Keratinocyte (primary cell): ENCODE results near the gene OR5A1.

Experiments
- EZH2 ChIP-seq: IDR thresholded peaks from one replicate; pipeline ENCODE4 v1.6.1; 2012; ENCODE audit warnings: inconsistent platforms, mild to moderate bottlenecking, low read length, moderate library complexity
- TF ChIP-seq, protein P1 (sequence below), 3 experiments: IDR thresholded peaks in 1 of 3; conservative IDR thresholded peaks in 1 of 3; optimal IDR thresholded peaks in 1 of 3; 2 replicates in 2 of 3; 3 replicates in 1 of 3; pipeline versions ENCODE3 to v1.5.1; 2011; ENCODE audit warnings: low read length in 3 of 3, mild to moderate bottlenecking in 3 of 3, moderate library complexity in 2 of 3, control low read depth in 1 of 3, inconsistent platforms in 1 of 3; ENCODE audit not compliant: insufficient read depth in 2 of 3; ENCODE audit errors: extremely low read depth in 1 of 3

DNA sequence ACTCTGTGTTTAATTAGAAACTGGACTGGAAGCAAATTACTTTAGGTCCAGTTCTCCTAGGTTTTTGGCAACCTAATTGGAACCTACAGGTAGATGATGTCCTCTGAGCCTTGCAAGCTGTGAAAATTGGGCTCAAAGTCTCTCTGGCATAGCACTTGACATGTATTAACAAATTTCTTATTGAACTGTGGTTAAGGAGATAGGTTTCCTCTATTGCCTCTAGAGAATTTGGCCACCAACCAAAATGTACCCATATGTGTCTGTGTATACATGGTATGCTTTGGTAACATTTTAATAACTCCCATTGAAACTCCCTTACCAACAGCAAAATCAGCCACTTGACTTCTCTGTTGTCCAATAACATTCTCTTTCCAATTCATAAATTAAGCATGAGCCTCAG is 36.7 kb downstream of the OR5A1 start, which contains the start of gene OR4D10:
- TF ChIP-seq EZH2 = no peak
- TF ChIP-seq, protein P1, sequence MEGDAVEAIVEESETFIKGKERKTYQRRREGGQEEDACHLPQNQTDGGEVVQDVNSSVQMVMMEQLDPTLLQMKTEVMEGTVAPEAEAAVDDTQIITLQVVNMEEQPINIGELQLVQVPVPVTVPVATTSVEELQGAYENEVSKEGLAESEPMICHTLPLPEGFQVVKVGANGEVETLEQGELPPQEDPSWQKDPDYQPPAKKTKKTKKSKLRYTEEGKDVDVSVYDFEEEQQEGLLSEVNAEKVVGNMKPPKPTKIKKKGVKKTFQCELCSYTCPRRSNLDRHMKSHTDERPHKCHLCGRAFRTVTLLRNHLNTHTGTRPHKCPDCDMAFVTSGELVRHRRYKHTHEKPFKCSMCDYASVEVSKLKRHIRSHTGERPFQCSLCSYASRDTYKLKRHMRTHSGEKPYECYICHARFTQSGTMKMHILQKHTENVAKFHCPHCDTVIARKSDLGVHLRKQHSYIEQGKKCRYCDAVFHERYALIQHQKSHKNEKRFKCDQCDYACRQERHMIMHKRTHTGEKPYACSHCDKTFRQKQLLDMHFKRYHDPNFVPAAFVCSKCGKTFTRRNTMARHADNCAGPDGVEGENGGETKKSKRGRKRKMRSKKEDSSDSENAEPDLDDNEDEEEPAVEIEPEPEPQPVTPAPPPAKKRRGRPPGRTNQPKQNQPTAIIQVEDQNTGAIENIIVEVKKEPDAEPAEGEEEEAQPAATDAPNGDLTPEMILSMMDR (optimal IDR thresholded peaks at IDR 0.05 in 1 of 3, IDR thresholded peaks at IDR 0.05 in 1 of 3, conservative IDR thresholded peaks at IDR 0.05 in 1 of 3; ENCODE audit: extremely low read depth in 1 of 3, insufficient read depth in 2 of 3, low read length in 3 of 3) = no peak
